GM12878 (cell line): ENCODE data around the gene FILIP1L. TPM values are rescaled to one million over a fixed set of nuclear protein-coding genes. Genes with fewer than 3 reads are reported as not detected.

Source experiments
- ATAC-seq: fragments of 200-7000 bp; cut with Tn5 transposase; 3 replicates; pipeline ENCODE4 v1.9.1; 2020; ENCODE audit warnings: mild to moderate bottlenecking, moderate library complexity
- BruUV-seq: library from RNA; stranded (reverse); fragments of 400-500 nt; replicated peaks from 2 replicates; lab custom pipeline; 2021; lab: Mats Ljungman, UMichigan
- CTCF ChIA-PET: fragments of 300-600 bp; sonication (Branson Sonifier 250); formaldehyde crosslinking; extraction: SDS; loops from one replicate; lab custom pipeline; 2021; ENCODE audit warnings: inconsistent platforms; lab: Yijun Ruan, JAX
- POLR2A ChIA-PET: fragments of 350-600 bp; formaldehyde crosslinking; extraction: SDS; loops from one replicate; lab custom pipeline; 2021; ENCODE audit warnings: inconsistent platforms; lab: Charles Lee
- RAD21 ChIA-PET: fragments of 300-600 bp; sonication (Branson Sonifier 250); formaldehyde crosslinking; loops from one replicate; lab custom pipeline; 2023; ENCODE audit warnings: antibody characterized with exemption; ENCODE audit not compliant: unreplicated experiment; lab: Charles Lee
- SMC1A ChIA-PET: fragments of 300-600 bp; sonication (Branson Sonifier 250); formaldehyde crosslinking; loops from one replicate; lab custom pipeline; 2023; ENCODE audit not compliant: unreplicated experiment, uncharacterized antibody; lab: Charles Lee
- DNase-seq: peaks from one replicate; pipeline ENCODE4 v3.0.0-alpha.2; 2011; ENCODE audit warnings: low read depth, low spot score
- FAIRE-seq: peaks from 3 replicates; lab custom pipeline; 2011; peaks lifted over from hg19 to GRCh38; lab: Jason Lieb, UNC
- H2AFZ ChIP-seq: 2 replicates; pipeline ENCODE4 v1.6.0; 2011; ENCODE audit warnings: low read depth, low read length, control low read depth; ENCODE audit not compliant: control insufficient read depth
- H3K27ac ChIP-seq: 2 replicates; pipeline ENCODE4 v1.5.1; 2011; ENCODE audit warnings: control low read depth; ENCODE audit not compliant: control insufficient read depth, insufficient read depth
- H3K27me3 ChIP-seq, 2 experiments: replicated peaks in 1 of 2; 2 replicates each; pipeline versions ENCODE4 v1.6.0 to v1.6.1; 2011; ENCODE audit warnings: low read length in 1 of 2; ENCODE audit not compliant: control insufficient read depth in 2 of 2, insufficient read depth in 2 of 2
- H3K36me3 ChIP-seq, 2 experiments: 2 replicates each; pipeline ENCODE4 v1.5.1; 2011; ENCODE audit warnings: low read length in 1 of 2; ENCODE audit not compliant: control insufficient read depth in 2 of 2, insufficient read depth in 2 of 2
- H3K4me1 ChIP-seq: 2 replicates; pipeline ENCODE4 v1.6.1; 2011; ENCODE audit warnings: mild to moderate bottlenecking, low read length, moderate library complexity, mixed read lengths; ENCODE audit not compliant: control insufficient read depth, insufficient read depth
- H3K4me2 ChIP-seq: 2 replicates; pipeline ENCODE4 v1.6.0; 2011; ENCODE audit warnings: control low read depth; ENCODE audit not compliant: control insufficient read depth, insufficient read depth
- H3K4me3 ChIP-seq: fragments of 200-600 bp; sonication (generic); 2 replicates; pipeline ENCODE4 v1.5.1; 2016
- H3K79me2 ChIP-seq: 2 replicates; pipeline ENCODE4 v1.6.0; 2011; ENCODE audit warnings: low read length; ENCODE audit not compliant: control insufficient read depth, insufficient read depth
- H3K9ac ChIP-seq: 2 replicates; pipeline ENCODE4 v1.8.0; 2011; ENCODE audit warnings: low read length, control low read depth, mixed read lengths; ENCODE audit not compliant: control insufficient read depth, insufficient read depth
- H3K9me3 ChIP-seq: replicated peaks from 3 replicates; pipeline ENCODE4 v1.5.1; 2011; ENCODE audit warnings: mild to moderate bottlenecking, low read length; ENCODE audit not compliant: control insufficient read depth, insufficient read depth
- H4K20me1 ChIP-seq: 2 replicates; pipeline ENCODE4 v1.6.0; 2011; ENCODE audit not compliant: control insufficient read depth, insufficient read depth
- ELK1 ChIP-seq: IDR thresholded peaks from 2 replicates; pipeline ENCODE4 v1.6.1; 2012; ENCODE audit warnings: low read depth, low read length, improper control_type of control experiment
- GABPA ChIP-seq: IDR thresholded peaks from 2 replicates; pipeline ENCODE4 v1.6.1; 2014; ENCODE audit warnings: antibody characterized with exemption, low read depth, mild to moderate bottlenecking, inconsistent platforms
- HDAC2 ChIP-seq: fragments of 200-600 bp; sonication (generic); IDR thresholded peaks from 2 replicates; pipeline ENCODE4 v1.6.1; 2017
- JUNB ChIP-seq: IDR thresholded peaks from 2 replicates; pipeline ENCODE4 v1.6.1; 2016; ENCODE audit warnings: antibody characterized with exemption, mild to moderate bottlenecking
- SRF ChIP-seq, 2 experiments: IDR thresholded peaks; 2 replicates each; pipeline ENCODE4 v1.6.1; 2011; ENCODE audit warnings: low read depth in 2 of 2, low read length in 2 of 2, mild to moderate bottlenecking in 1 of 2, moderate library complexity in 1 of 2
- STAT1 ChIP-seq: fragments of 450-650 bp; conservative IDR thresholded peaks from 2 replicates; pipeline ENCODE4 v1.6.1; 2014; ENCODE audit warnings: antibody characterized with exemption, mild to moderate bottlenecking
- YY1 ChIP-seq: IDR thresholded peaks from 2 replicates; pipeline ENCODE4 v1.6.1; 2011; ENCODE audit warnings: low read depth, mild to moderate bottlenecking, low read length
- ZNF24 ChIP-seq: fragments of 450-650 bp; IDR thresholded peaks from 2 replicates; pipeline ENCODE4 v1.6.1; 2017; ENCODE audit warnings: antibody characterized with exemption, mild to moderate bottlenecking
- WGBS: methylation state at CpG from one replicate; pipeline ENCODE4 v1.1.6; 2016; ENCODE audit warnings: low lambda C conversion rate; ENCODE audit not compliant: insufficient replicate concordance, insufficient coverage; ENCODE audit errors: missing lambda C conversion rate; 5-methylcytosine and 5-hydroxymethylcytosine counted together
- in situ Hi-C: fragments of 300-500 bp; cut with MboI; formaldehyde crosslinking; loops from 9 replicates; pipeline ENCODE4 v1.14.3; 2018; ENCODE audit warnings: mixed read lengths
- intact Hi-C: fragments of 100-400 bp; cut with micrococcal nuclease; formaldehyde crosslinking; loops from one replicate; pipeline ENCODE4 v1.14.2; 2022; ENCODE audit not compliant: unreplicated experiment
- polyA plus RNA-seq, 11 experiments: library from polyadenylated mRNA; depleted of rRNA in 4 of 11; unstranded in 6 of 11; stranded (reverse) in 5 of 11; fragments of >200 nt; fragmentation: Nextera tagmentation in 4 of 11; fragmentation: Illumina TruSeq in 1 of 11; extraction: Ambion mirVana in 4 of 11; extraction: Trizol in 1 of 11; gene quantifications; 1 replicate in 1 of 11; 2 replicates in 10 of 11; pipeline versions ENCODE4 v1.2.1 to v1.2.3, GENCODE V29; 2011 to 2016; ENCODE audit warnings: inconsistent platforms in 2 of 11, missing spikeins in 2 of 11, low read depth in 1 of 11
- total RNA-seq, 4 experiments: library from RNA; depleted of rRNA in 3 of 4; stranded (reverse); fragments of >200 nt in 3 of 4; fragmentation: Illumina TruSeq in 1 of 4; extraction: Trizol in 1 of 4; gene quantifications; 2 replicates each; pipeline versions ENCODE4 v1.2.1 to v1.2.3, GENCODE V29; 2013 to 2021
- TF ChIP-seq, protein P1 (sequence below): fragments of 150-350 bp; IDR thresholded peaks from 2 replicates; pipeline ENCODE4 v1.6.1; 2014; ENCODE audit warnings: mild to moderate bottlenecking, low read depth, low read length
- TF ChIP-seq, protein P2 (sequence below): IDR thresholded peaks from 2 replicates; pipeline ENCODE4 v1.6.1; 2011; ENCODE audit warnings: low read depth, low read length, improper control_type of control experiment, borderline replicate concordance

The FILIP1L gene
- total and polyA plus RNA-seq, 10 of the 15 experiments (the other 5 are each of a cell fraction or from before 2014, with no cell fraction given) = 0.24 to 6.1 (median 3.5) TPM

DNA sequence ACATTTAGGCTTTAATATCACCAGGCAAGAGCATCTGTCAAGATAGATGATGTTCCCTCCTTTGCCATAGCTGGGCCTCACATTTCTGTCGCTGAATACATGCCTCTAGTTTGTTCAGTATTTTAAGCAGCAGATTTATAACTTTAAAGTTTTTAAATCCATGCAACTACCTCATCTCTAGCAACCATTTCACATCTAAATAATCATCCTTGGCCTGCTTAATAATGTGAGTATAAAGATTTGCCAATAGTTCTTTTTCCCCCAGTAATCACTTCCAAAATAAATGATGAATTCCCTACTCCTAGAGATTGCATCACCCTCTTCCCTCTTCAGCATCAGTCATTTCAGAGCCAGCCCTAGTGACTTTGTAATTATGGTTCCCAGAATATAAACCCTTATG lies 36.2 kb upstream of the FILIP1L start:
- in situ Hi-C loops (no loop called here), intact Hi-C loops (no loop called here)
- Histone ChIP-seq H3K9me3 (peaks cover 3% of the 10 kb centered on the region; the same call in 1 of the 3 replicates), H3K4me1 (no peaks in the 10 kb centered on the region), H2AFZ (no peak overlapping the region), H3K4me3 (no peak overlapping the region), H3K79me2 (no peaks in the 10 kb centered on the region), H3K4me2 (no peak overlapping the region), H3K36me3 (peaks cover 1 to 2% of the 10 kb centered on the region in 2 experiments; a peak in 3 of 4 replicates), H4K20me1 (no peaks in the 10 kb centered on the region), H3K27me3 (no peaks in the 10 kb centered on the region), H3K9ac (no peak overlapping the region), H3K27ac (no peak overlapping the region)
- TF ChIP-seq JUNB = no peak
- TF ChIP-seq GABPA = no peak
- TF ChIP-seq ZNF24 = no peak
- TF ChIP-seq SRF (IDR thresholded peaks at IDR 0.05; ENCODE audit: low read depth in 2 of 2, low read length in 2 of 2) = no peak
- DNase-seq = no peak
- POLR2A ChIA-PET = no interaction called here
- no peak for FAIRE-seq
- ATAC-seq = no peak
- 50% methylated on average over 1 of the region's 1 CpG for WGBS
- BruUV-seq = no TSS peak
- SMC1A ChIA-PET = interaction anchor here (0.7 kb wide), 1 partner anchor 60 kb away, joined by 3 read pairs; no protein-coding TSS in a partner anchor
- CTCF ChIA-PET = no interaction called here
- RAD21 ChIA-PET = no interaction called here

GRCh38 chr3:100149713-100150415 lies 35.6 kb upstream of the FILIP1L start:
- in situ Hi-C loops (no loop called here), intact Hi-C loops (no loop called here)
- Histone ChIP-seq H3K9ac (no peak overlapping the region), H3K27ac (no peak overlapping the region), H3K4me3 (no peak overlapping the region), H3K9me3 (no peaks in the 10 kb centered on the region), H3K36me3 (peaks cover 1 to 2% of the 10 kb centered on the region in 2 experiments; a peak in 3 of 4 replicates), H4K20me1 (no peaks in the 10 kb centered on the region), H3K4me2 (no peak overlapping the region), H3K27me3 (no peaks in the 10 kb centered on the region), H2AFZ (no peak overlapping the region), H3K79me2 (no peaks in the 10 kb centered on the region), H3K4me1 (no peaks in the 10 kb centered on the region)
- POLR2A ChIA-PET = no interaction called here
- no TSS peak for BruUV-seq
- CTCF ChIA-PET = interaction anchor here (1.1 kb wide), 1 partner anchor 14 kb away, joined by 4 read pairs; no protein-coding TSS in a partner anchor
- RAD21 ChIA-PET = no interaction called here
- SMC1A ChIA-PET = interaction anchor here (0.7 kb wide), 1 partner anchor 61 kb away, joined by 3 read pairs; no protein-coding TSS in a partner anchor
- WGBS = 98% methylated on average over 6 of the region's 6 CpGs
- FAIRE-seq (no peak), ATAC-seq (no peak), DNase-seq (no peak)
- TF ChIP-seq HDAC2 (no peak), ELK1 (no peak), STAT1 (no peak), YY1 (no peak)
- TF ChIP-seq, protein P1, sequence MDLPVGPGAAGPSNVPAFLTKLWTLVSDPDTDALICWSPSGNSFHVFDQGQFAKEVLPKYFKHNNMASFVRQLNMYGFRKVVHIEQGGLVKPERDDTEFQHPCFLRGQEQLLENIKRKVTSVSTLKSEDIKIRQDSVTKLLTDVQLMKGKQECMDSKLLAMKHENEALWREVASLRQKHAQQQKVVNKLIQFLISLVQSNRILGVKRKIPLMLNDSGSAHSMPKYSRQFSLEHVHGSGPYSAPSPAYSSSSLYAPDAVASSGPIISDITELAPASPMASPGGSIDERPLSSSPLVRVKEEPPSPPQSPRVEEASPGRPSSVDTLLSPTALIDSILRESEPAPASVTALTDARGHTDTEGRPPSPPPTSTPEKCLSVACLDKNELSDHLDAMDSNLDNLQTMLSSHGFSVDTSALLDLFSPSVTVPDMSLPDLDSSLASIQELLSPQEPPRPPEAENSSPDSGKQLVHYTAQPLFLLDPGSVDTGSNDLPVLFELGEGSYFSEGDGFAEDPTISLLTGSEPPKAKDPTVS = no peak
- TF ChIP-seq, protein P2, sequence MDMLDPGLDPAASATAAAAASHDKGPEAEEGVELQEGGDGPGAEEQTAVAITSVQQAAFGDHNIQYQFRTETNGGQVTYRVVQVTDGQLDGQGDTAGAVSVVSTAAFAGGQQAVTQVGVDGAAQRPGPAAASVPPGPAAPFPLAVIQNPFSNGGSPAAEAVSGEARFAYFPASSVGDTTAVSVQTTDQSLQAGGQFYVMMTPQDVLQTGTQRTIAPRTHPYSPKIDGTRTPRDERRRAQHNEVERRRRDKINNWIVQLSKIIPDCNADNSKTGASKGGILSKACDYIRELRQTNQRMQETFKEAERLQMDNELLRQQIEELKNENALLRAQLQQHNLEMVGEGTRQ = no peak
